ENCODE measurements around the gene SERINC3. TPM values are rescaled to one million over a fixed set of nuclear protein-coding genes. Genes with fewer than 3 reads are reported as not detected.
A peak's percentile ranks its signal among the peaks of the same experiment; 100 is the strongest.

The SERINC3 gene
- total and polyA plus RNA-seq, 10 of the 15 experiments (the other 5 are each of a cell fraction or from before 2014, with no cell fraction given), result 24.5 to 96.8 (median 38.8) TPM

DNA sequence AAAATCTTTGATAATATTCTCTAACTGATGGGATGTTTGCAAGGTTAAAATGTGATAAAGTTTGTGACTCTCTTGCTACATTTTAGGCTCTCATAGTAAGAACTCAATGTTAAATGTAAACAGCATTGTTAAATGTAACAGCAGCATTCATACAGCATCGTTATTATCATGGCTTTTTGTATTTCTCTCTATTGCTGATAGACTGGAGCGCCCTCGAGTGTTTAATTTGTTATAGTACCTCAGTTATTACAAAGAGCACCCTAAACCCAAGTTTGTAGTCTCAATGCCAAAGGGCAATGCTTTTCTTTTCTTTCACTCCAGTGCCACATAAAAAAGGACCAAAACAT lies 61.1 kb downstream of the SERINC3 start:
- intact Hi-C loops (cut with micrococcal nuclease; ENCODE audit: unreplicated experiment) (loop anchor here (2.0 to 5.0 kb wide), 2 partner anchors 72 to 243 kb away; no protein-coding TSS in a partner anchor), in situ Hi-C loops (cut with MboI) (no loop called here)
- 0% methylated on average over 3 of the region's 3 CpGs for WGBS (ENCODE audit: insufficient coverage, insufficient replicate concordance, low lambda C conversion rate, missing lambda C conversion rate)
- POLR2A ChIA-PET, result no interaction called here
- Histone ChIP-seq H3K9ac (ENCODE audit: control insufficient read depth, insufficient read depth, low read length) (no peak overlapping the region), H3K27me3 (replicated peaks in 1 of 2; ENCODE audit: control insufficient read depth in 2 of 2, insufficient read depth in 2 of 2, low read length in 1 of 2) (no peaks in the 10 kb centered on the region), H4K20me1 (ENCODE audit: control insufficient read depth, insufficient read depth) (no peaks in the 10 kb centered on the region), H3K27ac (ENCODE audit: control insufficient read depth, insufficient read depth) (no peak overlapping the region), H3K79me2 (ENCODE audit: control insufficient read depth, insufficient read depth, low read length) (no peaks in the 10 kb centered on the region), H3K4me1 (ENCODE audit: control insufficient read depth, insufficient read depth, low read length) (no peaks in the 10 kb centered on the region), H3K4me3 (no peak overlapping the region), H3K36me3 (ENCODE audit: control insufficient read depth in 2 of 2, insufficient read depth in 2 of 2, low read length in 1 of 2) (no peaks in the 10 kb centered on the region), H3K9me3 (replicated peaks; ENCODE audit: control insufficient read depth, insufficient read depth, low read length) (no peaks in the 10 kb centered on the region), H2AFZ (ENCODE audit: control insufficient read depth, low read depth, low read length) (no peak overlapping the region), H3K4me2 (ENCODE audit: control insufficient read depth, insufficient read depth) (no peak overlapping the region)
- CTCF ChIA-PET, result interaction anchor here (1.1 to 3.3 kb wide), 10 partner anchors 8 to 243 kb away, joined by 3 to 11 read pairs (median 4); partner anchors contain the start of gene TTPAL
- RAD21 ChIA-PET (ENCODE audit: unreplicated experiment), result interaction anchor here (1.0 kb wide), 1 partner anchor 77 kb away, joined by 3 read pairs; no protein-coding TSS in a partner anchor
- BruUV-seq (replicated peaks), result no TSS peak
- ATAC-seq (peak; percentile 64), FAIRE-seq (peak; percentile 52), DNase-seq (ENCODE audit: low read depth, low spot score) (no peak)
- SMC1A ChIA-PET (ENCODE audit: uncharacterized antibody, unreplicated experiment), result interaction anchor here (1.1 kb wide), 1 partner anchor 16 kb away, joined by 3 read pairs; the partner anchor contains the start of gene TTPAL
- TF ChIP-seq, protein P1, sequence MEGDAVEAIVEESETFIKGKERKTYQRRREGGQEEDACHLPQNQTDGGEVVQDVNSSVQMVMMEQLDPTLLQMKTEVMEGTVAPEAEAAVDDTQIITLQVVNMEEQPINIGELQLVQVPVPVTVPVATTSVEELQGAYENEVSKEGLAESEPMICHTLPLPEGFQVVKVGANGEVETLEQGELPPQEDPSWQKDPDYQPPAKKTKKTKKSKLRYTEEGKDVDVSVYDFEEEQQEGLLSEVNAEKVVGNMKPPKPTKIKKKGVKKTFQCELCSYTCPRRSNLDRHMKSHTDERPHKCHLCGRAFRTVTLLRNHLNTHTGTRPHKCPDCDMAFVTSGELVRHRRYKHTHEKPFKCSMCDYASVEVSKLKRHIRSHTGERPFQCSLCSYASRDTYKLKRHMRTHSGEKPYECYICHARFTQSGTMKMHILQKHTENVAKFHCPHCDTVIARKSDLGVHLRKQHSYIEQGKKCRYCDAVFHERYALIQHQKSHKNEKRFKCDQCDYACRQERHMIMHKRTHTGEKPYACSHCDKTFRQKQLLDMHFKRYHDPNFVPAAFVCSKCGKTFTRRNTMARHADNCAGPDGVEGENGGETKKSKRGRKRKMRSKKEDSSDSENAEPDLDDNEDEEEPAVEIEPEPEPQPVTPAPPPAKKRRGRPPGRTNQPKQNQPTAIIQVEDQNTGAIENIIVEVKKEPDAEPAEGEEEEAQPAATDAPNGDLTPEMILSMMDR (IDR thresholded peaks at IDR 0.05 in 2 of 3, conservative IDR thresholded peaks at IDR 0.05 in 1 of 3; ENCODE audit: control insufficient read depth in 2 of 3, extremely low read depth in 1 of 3, insufficient read depth in 1 of 3, low read depth in 3 of 3, low read length in 3 of 3), result peak; percentile 24 to 51 (median 40); a peak in 5 of 6 replicates
- TF ChIP-seq TCF3 (IDR thresholded peaks at IDR 0.05; ENCODE audit: borderline replicate concordance, insufficient read depth, low read depth, low read length) (no peak), NFYB (IDR thresholded peaks at IDR 0.05; ENCODE audit: insufficient read depth, low read depth, low read length) (no peak), TCF7 (IDR thresholded peaks at IDR 0.05; ENCODE audit: borderline replicate concordance) (no peak), MEF2B (IDR thresholded peaks at IDR 0.05; ENCODE audit: partially characterized antibody, poor library complexity, severe bottlenecking) (no peak)
- TF ChIP-seq, protein P2, sequence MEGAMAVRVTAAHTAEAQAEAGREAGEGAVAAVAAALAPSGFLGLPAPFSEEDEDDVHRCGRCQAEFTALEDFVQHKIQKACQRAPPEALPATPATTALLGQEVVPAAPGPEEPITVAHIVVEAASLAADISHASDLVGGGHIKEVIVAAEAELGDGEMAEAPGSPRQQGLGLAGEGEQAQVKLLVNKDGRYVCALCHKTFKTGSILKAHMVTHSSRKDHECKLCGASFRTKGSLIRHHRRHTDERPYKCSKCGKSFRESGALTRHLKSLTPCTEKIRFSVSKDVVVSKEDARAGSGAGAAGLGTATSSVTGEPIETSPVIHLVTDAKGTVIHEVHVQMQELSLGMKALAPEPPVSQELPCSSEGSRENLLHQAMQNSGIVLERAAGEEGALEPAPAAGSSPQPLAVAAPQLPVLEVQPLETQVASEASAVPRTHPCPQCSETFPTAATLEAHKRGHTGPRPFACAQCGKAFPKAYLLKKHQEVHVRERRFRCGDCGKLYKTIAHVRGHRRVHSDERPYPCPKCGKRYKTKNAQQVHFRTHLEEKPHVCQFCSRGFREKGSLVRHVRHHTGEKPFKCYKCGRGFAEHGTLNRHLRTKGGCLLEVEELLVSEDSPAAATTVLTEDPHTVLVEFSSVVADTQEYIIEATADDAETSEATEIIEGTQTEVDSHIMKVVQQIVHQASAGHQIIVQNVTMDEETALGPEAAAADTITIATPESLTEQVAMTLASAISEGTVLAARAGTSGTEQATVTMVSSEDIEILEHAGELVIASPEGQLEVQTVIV (IDR thresholded peaks at IDR 0.05; ENCODE audit: borderline replicate concordance, partially characterized antibody), result no peak
- TF ChIP-seq, protein P3, sequence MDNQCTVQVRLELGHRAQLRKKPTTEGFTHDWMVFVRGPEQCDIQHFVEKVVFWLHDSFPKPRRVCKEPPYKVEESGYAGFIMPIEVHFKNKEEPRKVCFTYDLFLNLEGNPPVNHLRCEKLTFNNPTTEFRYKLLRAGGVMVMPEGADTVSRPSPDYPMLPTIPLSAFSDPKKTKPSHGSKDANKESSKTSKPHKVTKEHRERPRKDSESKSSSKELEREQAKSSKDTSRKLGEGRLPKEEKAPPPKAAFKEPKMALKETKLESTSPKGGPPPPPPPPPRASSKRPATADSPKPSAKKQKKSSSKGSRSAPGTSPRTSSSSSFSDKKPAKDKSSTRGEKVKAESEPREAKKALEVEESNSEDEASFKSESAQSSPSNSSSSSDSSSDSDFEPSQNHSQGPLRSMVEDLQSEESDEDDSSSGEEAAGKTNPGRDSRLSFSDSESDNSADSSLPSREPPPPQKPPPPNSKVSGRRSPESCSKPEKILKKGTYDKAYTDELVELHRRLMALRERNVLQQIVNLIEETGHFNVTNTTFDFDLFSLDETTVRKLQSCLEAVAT (IDR thresholded peaks at IDR 0.05), result no peak
- TF ChIP-seq, protein P4, sequence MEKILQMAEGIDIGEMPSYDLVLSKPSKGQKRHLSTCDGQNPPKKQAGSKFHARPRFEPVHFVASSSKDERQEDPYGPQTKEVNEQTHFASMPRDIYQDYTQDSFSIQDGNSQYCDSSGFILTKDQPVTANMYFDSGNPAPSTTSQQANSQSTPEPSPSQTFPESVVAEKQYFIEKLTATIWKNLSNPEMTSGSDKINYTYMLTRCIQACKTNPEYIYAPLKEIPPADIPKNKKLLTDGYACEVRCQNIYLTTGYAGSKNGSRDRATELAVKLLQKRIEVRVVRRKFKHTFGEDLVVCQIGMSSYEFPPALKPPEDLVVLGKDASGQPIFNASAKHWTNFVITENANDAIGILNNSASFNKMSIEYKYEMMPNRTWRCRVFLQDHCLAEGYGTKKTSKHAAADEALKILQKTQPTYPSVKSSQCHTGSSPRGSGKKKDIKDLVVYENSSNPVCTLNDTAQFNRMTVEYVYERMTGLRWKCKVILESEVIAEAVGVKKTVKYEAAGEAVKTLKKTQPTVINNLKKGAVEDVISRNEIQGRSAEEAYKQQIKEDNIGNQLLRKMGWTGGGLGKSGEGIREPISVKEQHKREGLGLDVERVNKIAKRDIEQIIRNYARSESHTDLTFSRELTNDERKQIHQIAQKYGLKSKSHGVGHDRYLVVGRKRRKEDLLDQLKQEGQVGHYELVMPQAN (conservative IDR thresholded peaks at IDR 0.05), result no peak
- TF ChIP-seq, protein P5, sequence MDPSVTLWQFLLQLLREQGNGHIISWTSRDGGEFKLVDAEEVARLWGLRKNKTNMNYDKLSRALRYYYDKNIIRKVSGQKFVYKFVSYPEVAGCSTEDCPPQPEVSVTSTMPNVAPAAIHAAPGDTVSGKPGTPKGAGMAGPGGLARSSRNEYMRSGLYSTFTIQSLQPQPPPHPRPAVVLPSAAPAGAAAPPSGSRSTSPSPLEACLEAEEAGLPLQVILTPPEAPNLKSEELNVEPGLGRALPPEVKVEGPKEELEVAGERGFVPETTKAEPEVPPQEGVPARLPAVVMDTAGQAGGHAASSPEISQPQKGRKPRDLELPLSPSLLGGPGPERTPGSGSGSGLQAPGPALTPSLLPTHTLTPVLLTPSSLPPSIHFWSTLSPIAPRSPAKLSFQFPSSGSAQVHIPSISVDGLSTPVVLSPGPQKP (IDR thresholded peaks at IDR 0.05; ENCODE audit: low read depth, low read length), result no peak
